Brain pericyte (primary cell): ENCODE results near the gene C1R.

Source experiments
- DNase-seq: peaks from one replicate; pipeline ENCODE4 v3.0.0-alpha.2; 2012; ENCODE audit warnings: low read depth, low spot score

The C1R gene

GRCh38 chr12:7092229-7092985, at the start of gene C1R:
TSS of gene C1R (minus strand) at chr12:7092445. CDS start at chr12:7092388, 57 bp downstream.
- peak; percentile 60 for DNase-seq

GRCh38 chr12:7141351-7142005, 49.2 kb upstream of the C1R start:
- DNase-seq = no peak

DNA sequence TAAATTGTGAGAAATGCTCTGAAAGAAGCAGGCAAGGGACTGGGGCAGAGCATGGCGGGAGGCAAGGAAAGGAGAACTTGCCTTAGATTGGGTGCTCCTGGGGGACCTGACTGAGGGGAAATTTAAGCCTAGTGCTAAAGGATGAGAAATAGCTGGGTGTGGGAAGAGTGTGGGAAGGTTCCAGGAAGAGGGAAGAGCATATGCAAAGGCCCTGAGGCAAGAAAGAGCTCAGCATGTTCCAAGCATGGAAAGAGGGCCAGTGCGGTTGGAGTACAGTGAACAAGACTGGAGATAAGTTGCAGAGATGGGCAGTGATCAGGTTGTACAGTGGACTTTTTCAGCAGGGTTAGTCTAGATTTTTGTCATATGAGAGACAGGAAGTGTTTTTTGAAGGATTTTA, 47.0 kb upstream of the C1R start:
- DNase-seq = no peak

DNA sequence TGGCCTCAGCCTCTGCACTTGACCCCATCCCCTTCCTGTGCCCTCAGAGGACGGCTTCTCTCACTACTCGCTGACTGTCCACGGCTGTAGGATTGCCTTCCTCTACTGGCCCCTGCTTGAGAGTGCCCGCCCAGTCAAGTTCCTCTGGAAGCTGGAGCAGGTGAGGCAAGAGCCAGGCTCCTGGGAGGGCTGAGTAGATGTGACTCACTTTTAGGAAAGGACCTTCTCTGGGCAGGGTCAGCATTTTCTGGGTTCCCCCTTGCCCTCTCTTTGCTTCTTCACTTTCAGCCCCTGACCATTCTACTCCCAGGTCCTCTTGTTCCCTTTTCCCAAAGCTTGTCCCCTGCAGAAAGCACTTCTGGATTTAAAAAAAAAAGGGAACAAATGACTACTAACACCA, 45.7 kb upstream of the C1R start:
- no peak for DNase-seq

DNA sequence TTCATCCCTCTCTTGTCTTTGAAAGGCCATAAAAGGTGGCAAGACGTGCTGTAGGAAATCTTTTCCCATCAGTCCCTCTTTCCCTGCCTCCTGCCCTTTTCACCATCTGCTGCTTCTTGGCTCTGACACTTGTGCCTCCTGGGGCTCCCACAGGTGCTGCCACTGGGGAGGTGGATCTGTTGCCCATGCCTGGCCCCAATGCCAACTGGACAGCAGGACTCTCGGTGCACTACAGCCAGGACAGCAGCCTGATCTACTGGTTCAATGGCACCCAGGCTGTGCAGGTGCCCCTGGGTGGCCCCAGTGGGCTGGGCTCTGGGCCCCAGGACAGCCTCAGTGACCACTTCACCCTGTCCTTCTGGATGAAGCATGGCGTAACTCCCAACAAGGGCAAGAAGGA, 44.4 kb upstream of the C1R start:
- DNase-seq = no peak

DNA sequence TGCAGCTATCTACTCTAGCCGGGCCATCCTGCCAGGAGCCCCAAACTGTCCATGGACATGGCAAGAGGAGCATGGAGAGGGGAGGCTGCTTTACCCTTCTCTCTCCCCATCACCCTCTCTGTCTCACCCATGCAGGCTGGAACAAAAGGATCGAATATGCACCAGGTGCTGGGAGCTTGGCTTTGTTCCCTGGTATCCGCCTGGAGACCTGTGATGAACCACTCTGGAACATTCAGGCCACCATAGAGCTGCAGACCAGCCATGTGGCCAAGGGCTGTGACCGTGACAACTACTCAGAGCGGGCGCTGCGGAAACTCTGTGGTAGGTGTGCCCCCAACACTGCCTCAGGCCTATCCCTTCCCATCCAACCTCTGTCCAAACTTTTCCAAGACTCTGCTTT, 43.8 kb upstream of the C1R start:
- DNase-seq = no peak

DNA sequence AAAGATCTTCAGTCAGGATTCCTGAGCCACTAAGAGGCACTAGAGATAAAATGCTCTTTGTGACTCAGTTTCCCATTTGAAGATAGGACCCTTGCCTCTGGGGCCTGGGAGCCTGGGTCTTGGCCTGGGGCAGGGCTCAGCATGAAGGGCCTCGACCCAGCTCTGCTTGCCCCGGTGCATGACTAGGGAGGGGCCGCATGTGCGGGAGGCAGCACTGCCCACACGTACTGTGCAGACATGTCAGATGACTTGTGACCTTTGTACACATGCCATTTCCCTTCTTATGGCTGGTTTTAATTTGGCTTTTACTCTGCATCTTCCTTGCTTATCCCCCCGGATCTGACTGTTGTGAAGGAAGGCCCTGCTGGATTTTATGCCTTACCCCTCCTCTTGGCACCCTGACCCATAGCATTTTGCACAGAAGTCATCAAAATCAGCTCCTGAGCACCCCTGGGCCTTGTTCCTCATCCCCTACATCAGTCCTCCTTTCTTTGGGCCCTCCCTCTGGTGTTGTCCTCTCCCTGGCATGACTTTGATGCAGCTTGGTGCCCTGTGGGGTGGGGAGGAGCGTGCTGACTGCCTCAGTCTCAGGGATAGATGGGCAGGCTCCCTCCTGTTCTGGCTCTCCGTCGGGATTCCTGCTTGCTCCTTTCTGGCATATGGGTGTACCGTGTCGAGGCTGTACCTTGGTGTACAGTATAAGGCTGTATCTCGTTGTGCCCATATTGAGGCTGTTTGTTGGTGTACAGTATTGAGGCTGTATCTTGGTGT, 42.3 kb upstream of the C1R start:
- DNase-seq = no peak

DNA sequence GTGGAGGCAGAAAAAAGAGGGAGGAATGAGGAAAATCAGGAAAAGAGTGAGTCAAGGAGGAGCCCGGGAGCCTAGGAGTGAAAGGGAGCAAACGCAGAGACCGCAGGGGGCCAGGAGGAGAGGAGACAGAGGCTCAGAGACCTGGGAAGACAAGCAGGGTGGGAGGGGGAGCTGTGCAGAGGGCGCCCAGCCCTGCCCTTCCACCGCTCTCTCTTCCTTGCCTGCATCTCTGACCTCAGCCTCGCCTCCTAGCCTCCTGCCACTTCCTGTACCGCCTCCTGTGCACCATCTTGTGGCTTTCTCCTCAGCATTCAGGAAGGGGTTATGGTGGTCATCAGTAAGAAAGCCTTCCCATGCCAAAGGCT, 39.2 kb upstream of the C1R start:
- no peak for DNase-seq

GRCh38 chr12:7130701-7131501, 38.7 kb upstream of the C1R start:
- DNase-seq = no peak

DNA sequence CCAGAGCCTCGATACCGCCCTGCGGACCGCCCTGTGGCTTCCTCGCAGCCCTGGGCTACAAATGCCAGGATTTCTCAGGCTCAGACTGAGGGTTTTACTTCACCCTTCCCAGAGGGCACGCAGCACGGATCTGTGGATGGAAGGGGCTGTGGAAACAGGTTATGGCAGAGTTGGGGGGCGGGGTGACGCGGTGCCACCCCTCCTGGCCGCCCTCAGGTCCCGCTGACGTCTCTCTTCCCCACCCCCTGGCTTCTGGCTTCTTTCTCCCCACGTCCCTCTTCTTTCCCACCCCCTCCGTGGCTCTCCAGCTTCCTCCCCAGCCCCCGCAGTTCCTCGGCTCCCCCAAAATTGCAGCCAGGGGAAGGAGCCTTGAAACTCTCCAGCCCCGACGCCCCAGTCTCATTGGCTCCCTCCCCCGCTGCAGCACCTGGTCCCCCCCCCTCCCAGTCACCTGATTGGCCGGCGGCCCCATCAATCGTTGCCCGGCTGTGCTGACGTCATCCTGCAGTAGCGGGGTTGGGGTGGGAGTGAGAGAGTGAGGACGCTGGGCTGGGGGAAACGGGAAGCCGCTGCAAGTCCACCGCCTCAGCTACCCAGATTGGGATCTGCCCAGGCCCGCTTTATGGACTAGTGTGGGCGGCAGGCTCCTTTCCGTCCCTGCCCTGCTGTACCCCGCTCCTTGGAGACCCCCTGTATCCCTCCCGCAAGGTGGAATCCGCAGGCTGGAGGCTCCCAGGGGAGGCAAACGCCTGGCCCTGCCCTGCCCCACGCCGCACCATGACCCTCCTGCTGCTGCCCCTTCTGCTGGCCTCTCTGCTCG, 37.8 kb upstream of the C1R start, which contains the start of gene CLSTN3:
Gene CLSTN3, plus strand, starts transcription at position 500 of the 820 bp plus-strand sequence. Its CDS starts 278 bp downstream, at position 778.
- peak; percentile 30 for DNase-seq

- no peak for DNase-seq
Observed at GRCh38 chr12:7129287-7129871, 37.1 kb upstream of the C1R start.

GRCh38 chr12:7128681-7129286, 36.5 kb upstream of the C1R start, which contains the start of gene RBP5:
TSS of gene RBP5 (minus strand) at chr12:7128889. CDS start at chr12:7128775, 114 bp downstream.
- no peak for DNase-seq

GRCh38 chr12:7127916-7128626, 35.8 kb upstream of the C1R start:
- DNase-seq = no peak

DNA sequence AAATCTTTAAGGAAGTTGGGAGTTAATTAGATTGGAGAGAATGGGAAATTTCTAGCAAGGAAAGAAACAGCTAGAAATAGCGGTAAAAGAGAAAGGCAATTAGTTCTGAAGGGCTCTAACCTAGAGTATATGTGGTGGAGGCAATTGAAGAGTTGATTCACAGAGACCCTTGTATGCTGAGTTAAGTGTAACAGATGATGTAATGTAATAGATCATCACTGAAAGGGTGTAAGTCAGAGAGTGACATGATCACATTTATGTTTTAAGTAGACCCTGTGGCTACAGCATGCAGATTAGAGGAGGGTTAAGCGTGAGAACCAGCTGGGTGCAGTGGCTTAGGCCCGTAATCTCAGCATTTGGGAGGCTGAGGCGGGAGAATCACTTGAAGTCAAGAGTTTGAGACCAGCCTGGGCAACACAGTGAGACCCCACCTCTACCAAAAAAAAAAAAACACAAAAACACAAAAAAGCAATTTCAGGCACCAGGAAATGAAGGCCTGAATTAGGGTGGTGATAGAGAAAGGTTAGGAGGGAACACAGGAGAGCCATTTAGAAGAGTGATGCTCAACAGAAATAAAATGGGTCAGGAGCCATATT, 33.5 kb upstream of the C1R start:
- no peak for DNase-seq

DNA sequence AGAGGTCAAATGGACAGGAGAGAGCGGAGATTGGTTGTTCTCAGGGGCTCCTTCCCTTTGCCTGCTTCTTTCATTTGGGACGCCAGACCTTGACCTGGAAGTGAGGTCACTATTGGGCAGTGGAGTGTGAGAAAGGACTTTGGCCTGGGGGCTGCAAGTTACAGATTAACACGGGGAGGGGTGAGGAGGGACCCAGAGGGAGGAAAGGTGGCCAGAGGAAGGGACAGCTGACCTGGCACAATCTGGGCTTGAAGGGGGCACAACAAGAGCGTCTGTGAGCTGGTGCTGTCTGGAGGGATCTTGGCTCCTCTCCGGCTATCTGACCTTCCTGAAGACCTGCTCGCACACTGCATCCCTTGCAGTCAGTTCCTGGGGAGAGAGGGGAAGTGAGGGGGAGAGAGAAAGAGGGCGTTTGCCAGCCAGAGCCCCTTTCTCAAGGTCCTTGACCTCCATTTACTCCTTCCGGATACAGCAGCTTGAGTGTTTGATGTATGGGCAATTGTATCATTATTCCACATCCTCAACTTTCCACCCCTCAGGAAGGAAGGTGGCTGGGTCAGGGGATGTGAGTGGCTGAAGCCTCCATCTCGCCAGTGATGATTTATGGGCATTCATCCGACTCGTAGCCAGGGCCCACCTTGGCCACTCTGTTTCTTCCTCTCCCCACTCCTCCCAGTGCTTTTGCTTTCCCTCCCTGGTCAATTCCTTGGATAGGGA, 31.7 kb upstream of the C1R start:
- no peak for DNase-seq

GRCh38 chr12:7122811-7123769, 30.8 kb upstream of the C1R start:
- no peak for DNase-seq

DNA sequence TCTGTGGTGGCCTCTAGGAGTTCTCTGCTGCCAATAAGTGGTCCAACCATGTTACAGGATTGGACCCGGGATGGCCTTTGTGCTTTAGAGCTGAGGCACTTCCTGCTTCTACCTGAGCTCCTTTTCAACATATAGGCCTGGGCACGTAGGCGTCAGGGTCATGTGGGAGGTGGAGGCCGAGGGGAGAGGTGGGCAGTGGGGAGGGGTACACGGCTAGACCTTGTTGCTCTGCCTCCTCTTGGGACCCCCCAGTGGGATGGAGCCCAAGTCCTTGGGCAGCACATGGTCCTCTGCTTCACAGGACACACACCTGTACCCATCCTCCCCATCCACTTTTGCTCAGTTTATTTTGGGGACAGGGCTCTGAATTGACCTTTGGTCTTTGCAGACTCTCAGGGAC, 29.1 kb upstream of the C1R start:
- DNase-seq = no peak
